ENCODE results near the gene ADAMTS7. TPM values are rescaled to one million over a fixed set of nuclear protein-coding genes. Genes with fewer than 3 reads are reported as not detected.

The ADAMTS7 gene
- polyA plus RNA-seq, 1 donor from 2014 or later = 31.5 TPM

- H3K79me2 ChIP-seq (replicated peaks; ENCODE audit: insufficient read depth, low read length) = no peaks in the 10 kb centered on the region
- H3F3A ChIP-seq (ENCODE audit: insufficient read depth, low read length, poor library complexity, severe bottlenecking) = no peaks in the 10 kb centered on the region
- H3K4me3 ChIP-seq (ENCODE audit: low read length) = no peak overlapping the region
- no peaks in the 10 kb centered on the region for H3K9me2 ChIP-seq (ENCODE audit: insufficient read depth, low read length)
- H3K4me2 ChIP-seq (ENCODE audit: low read length) = no peak overlapping the region
- H4K20me1 ChIP-seq (ENCODE audit: insufficient read depth) = no peaks in the 10 kb centered on the region
- no peaks in the 10 kb centered on the region for H3K36me3 ChIP-seq (ENCODE audit: insufficient read depth, low read length)
- no peak for TF ChIP-seq POLR2AphosphoS5 (IDR thresholded peaks at IDR 0.05)
- TF ChIP-seq CTCF (IDR thresholded peaks at IDR 0.05; ENCODE audit: poor library complexity, severe bottlenecking) = no peak
- no peak for TF ChIP-seq EZH2 (IDR thresholded peaks at IDR 0.05; ENCODE audit: borderline replicate concordance, insufficient read depth, low read length, poor library complexity, severe bottlenecking)
- H3K27ac ChIP-seq (ENCODE audit: low read length) = no peak overlapping the region
- H3K9me3 ChIP-seq (ENCODE audit: low read length) = no peaks in the 10 kb centered on the region
- H2AFZ ChIP-seq (ENCODE audit: low read depth, low read length) = no peak overlapping the region
- no peaks in the 10 kb centered on the region for H3K27me3 ChIP-seq (ENCODE audit: insufficient read depth, low read depth, low read length)
- no peak overlapping the region for H3K9ac ChIP-seq (ENCODE audit: low read length)
These were observed 13.3 kb downstream of the ADAMTS7 start for GRCh38 chr15:78797951-78798350.

GRCh38 chr15:78796510-78796909, 14.8 kb downstream of the ADAMTS7 start:
- Histone ChIP-seq H3K9me2 (ENCODE audit: insufficient read depth, low read length) (no peaks in the 10 kb centered on the region), H3K36me3 (ENCODE audit: insufficient read depth, low read length) (no peaks in the 10 kb centered on the region), H4K20me1 (ENCODE audit: insufficient read depth) (no peaks in the 10 kb centered on the region), H3K27ac (ENCODE audit: low read length) (no peak overlapping the region), H3F3A (ENCODE audit: insufficient read depth, low read length, poor library complexity, severe bottlenecking) (no peaks in the 10 kb centered on the region), H3K4me2 (ENCODE audit: low read length) (no peak overlapping the region), H3K9ac (ENCODE audit: low read length) (no peak overlapping the region), H2AFZ (ENCODE audit: low read depth, low read length) (no peak overlapping the region), H3K4me3 (ENCODE audit: low read length) (no peak overlapping the region), H3K79me2 (replicated peaks; ENCODE audit: insufficient read depth, low read length) (no peaks in the 10 kb centered on the region), H3K27me3 (ENCODE audit: insufficient read depth, low read depth, low read length) (no peaks in the 10 kb centered on the region), H3K9me3 (ENCODE audit: low read length) (no peaks in the 10 kb centered on the region)
- no peak for TF ChIP-seq POLR2AphosphoS5 (IDR thresholded peaks at IDR 0.05)
- no peak for TF ChIP-seq EP300 (conservative IDR thresholded peaks at IDR 0.05; ENCODE audit: poor library complexity, severe bottlenecking)
- TF ChIP-seq CTCF (IDR thresholded peaks at IDR 0.05; ENCODE audit: poor library complexity, severe bottlenecking) = no peak
- no peak for TF ChIP-seq RAD21 (conservative IDR thresholded peaks at IDR 0.05)
- TF ChIP-seq MXI1 (conservative IDR thresholded peaks at IDR 0.05; ENCODE audit: poor library complexity, severe bottlenecking) = no peak
- TF ChIP-seq TAF1 (IDR thresholded peaks at IDR 0.05; ENCODE audit: low read depth) = no peak
- TF ChIP-seq REST (IDR thresholded peaks at IDR 0.05; ENCODE audit: borderline replicate concordance) = no peak
- no peak for TF ChIP-seq SMC3 (conservative IDR thresholded peaks at IDR 0.05; ENCODE audit: poor library complexity)
- TF ChIP-seq EZH2 (IDR thresholded peaks at IDR 0.05; ENCODE audit: borderline replicate concordance, insufficient read depth, low read length, poor library complexity, severe bottlenecking) = no peak

All from neural cell (in vitro differentiated cells).